Suprapubic skin (tissue), 4 donors: ENCODE data around the gene LRRC28. TPM values are rescaled to one million over a fixed set of nuclear protein-coding genes. Genes with fewer than 3 reads are reported as not detected.

Experiments
- DNase-seq, 2 donors: peaks; one replicate each; pipeline ENCODE4 v3.0.0-alpha.2; 2019; ENCODE audit warnings: low spot score in 2 of 2
- H3K27ac ChIP-seq: fragments of 200-600 bp; sonication (generic); one replicate; pipeline ENCODE4 v1.5.1; 2019
- H3K27me3 ChIP-seq: fragments of 200-600 bp; sonication (generic); one replicate; pipeline ENCODE4 v1.5.1; 2019
- H3K36me3 ChIP-seq: fragments of 200-600 bp; sonication (generic); one replicate; pipeline ENCODE4 v1.5.1; 2019
- H3K4me1 ChIP-seq: fragments of 200-600 bp; sonication (generic); one replicate; pipeline ENCODE4 v1.5.1; 2019
- H3K4me3 ChIP-seq: fragments of 200-600 bp; sonication (generic); one replicate; pipeline ENCODE4 v1.5.1; 2019; ENCODE audit warnings: mild to moderate bottlenecking
- H3K9me3 ChIP-seq: fragments of 200-600 bp; sonication (generic); one replicate; pipeline ENCODE4 v1.5.1; 2019
- EP300 ChIP-seq: sonication (generic); formaldehyde crosslinking; IDR thresholded peaks from one replicate; pipeline ENCODE4 v1.6.1; 2017; ENCODE audit warnings: antibody characterized with exemption
- POLR2A ChIP-seq, 2 donors: fragments of 450-650 bp; IDR thresholded peaks; one replicate each; pipeline ENCODE4 v1.6.1; 2017; ENCODE audit warnings: antibody characterized with exemption in 2 of 2, mild to moderate bottlenecking in 2 of 2, moderate library complexity in 2 of 2
- POLR2AphosphoS5 ChIP-seq, 3 donors: sonication (generic); formaldehyde crosslinking; IDR thresholded peaks; one replicate each; pipeline ENCODE4 v1.6.1; 2017; ENCODE audit warnings: antibody characterized with exemption in 3 of 3
- WGBS: methylation state at CpG from one replicate; pipeline ENCODE4 v1.1.5; 2018; 5-methylcytosine and 5-hydroxymethylcytosine counted together
- total RNA-seq, 4 donors: library from RNA; depleted of rRNA; stranded (reverse); fragments of >200 nt; gene quantifications; one replicate each; pipeline ENCODE4 v1.1.0, GENCODE V29; 2016
- TF ChIP-seq, protein P1 (sequence below), 2 donors: fragments of 200-600 bp in 1 of 2; fragments of 450-650 bp in 1 of 2; sonication (generic) in 1 of 2; IDR thresholded peaks; one replicate each; pipeline ENCODE4 v1.5.1; 2016 to 2019; ENCODE audit warnings: antibody characterized with exemption in 2 of 2, mild to moderate bottlenecking in 1 of 2, moderate library complexity in 1 of 2

Gene LRRC28
- total RNA-seq: 10 to 100 TPM; 26.4 to 80.5 (median 36.5) TPM

DNA sequence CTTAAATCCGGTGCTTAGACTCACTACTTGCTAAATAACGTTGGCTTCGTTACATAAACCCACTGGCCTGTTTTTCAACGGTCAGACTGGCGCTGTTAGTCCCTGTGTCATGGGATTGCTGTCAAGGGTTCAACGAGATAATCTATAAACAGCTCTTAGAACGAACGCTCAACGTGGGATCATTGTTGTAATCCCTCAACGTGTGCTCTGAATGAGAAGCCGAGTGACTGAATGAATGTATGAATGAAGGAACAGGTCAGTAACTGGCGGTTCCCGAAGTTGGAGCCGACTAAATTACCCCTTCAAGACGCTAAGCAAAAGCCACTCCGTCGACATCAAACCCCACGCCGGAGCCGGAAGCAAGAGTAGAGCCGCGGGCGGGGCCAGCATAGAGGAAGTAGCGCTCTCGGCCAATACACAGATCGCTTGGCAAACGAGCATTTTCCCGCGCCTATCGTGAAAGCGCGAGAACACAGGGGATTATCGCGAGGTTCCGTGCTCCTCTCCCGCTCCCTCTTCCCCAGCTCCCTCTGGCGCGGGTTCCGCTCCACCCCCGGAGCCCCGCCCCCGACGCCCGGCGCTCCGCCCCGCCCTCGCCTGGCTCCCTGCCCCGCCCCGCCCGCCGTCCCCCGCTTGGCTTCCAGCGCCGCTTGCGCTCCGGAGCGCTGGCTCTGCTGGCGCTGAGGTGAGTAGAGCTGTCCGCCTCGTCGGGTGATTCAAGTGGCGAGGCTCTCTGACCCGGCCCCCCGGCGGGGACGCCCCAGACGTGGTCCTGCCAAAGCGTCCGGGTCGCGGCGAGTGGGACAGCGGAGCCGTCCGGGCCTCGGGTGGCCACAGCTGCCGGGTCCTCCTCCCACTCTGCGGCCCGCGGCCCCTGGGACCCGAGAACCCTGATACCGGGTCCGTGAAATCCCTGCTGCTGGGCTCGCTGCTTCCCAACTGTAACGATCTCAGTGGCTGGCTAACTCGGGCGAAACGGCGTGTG is at the start of gene LRRC28:
LRRC28 (plus strand) TSS at position 625 of the 985 bp plus-strand sequence. CDS start 4,477 bp downstream, outside the sequence.
- Histone ChIP-seq H3K9me3 (no peaks in the 10 kb centered on the region), H3K4me1 (peaks cover 41% of the 10 kb centered on the region), H3K4me3 (peak within 1 kb of the TSS; percentile 79), H3K27ac (peak within 1 kb of the TSS; percentile 95), H3K27me3 (no peaks in the 10 kb centered on the region), H3K36me3 (peaks cover 3% of the 10 kb centered on the region)
- WGBS: 2% methylated on average over 40 of the region's 90 CpGs
- peak; percentile 98 for DNase-seq
- peak; percentile 76 to 89 for TF ChIP-seq POLR2A (IDR thresholded peaks at IDR 0.05)
- TF ChIP-seq, protein P1, sequence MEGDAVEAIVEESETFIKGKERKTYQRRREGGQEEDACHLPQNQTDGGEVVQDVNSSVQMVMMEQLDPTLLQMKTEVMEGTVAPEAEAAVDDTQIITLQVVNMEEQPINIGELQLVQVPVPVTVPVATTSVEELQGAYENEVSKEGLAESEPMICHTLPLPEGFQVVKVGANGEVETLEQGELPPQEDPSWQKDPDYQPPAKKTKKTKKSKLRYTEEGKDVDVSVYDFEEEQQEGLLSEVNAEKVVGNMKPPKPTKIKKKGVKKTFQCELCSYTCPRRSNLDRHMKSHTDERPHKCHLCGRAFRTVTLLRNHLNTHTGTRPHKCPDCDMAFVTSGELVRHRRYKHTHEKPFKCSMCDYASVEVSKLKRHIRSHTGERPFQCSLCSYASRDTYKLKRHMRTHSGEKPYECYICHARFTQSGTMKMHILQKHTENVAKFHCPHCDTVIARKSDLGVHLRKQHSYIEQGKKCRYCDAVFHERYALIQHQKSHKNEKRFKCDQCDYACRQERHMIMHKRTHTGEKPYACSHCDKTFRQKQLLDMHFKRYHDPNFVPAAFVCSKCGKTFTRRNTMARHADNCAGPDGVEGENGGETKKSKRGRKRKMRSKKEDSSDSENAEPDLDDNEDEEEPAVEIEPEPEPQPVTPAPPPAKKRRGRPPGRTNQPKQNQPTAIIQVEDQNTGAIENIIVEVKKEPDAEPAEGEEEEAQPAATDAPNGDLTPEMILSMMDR (IDR thresholded peaks at IDR 0.05): no peak
- peak in 2 of 3 donors; percentile 79 to 83 for TF ChIP-seq POLR2AphosphoS5 (IDR thresholded peaks at IDR 0.05)
- TF ChIP-seq EP300: no peak

DNA sequence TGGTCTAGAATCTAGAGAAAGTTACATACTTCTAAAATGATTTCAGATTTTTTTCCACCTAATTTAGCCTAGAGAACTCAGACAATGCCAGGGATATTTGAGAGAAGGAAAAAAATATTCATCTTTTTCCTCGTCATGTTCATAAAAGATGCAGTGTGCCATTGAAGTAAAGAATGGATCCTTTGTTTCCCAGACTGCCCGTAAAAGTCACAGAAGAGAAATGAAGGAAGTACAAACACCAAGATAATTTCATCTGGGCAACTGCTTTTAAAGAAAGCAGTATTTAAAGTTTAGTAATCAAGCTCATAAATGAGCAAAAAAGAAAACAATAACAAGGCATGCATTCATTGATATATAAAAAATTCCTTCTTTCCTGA is 49.1 kb upstream of the LRRC28 start:
- Histone ChIP-seq H3K4me1 (no peaks in the 10 kb centered on the region), H3K27ac (no peak overlapping the region), H3K36me3 (peaks cover 26% of the 10 kb centered on the region), H3K27me3 (no peaks in the 10 kb centered on the region), H3K9me3 (no peaks in the 10 kb centered on the region), H3K4me3 (no peak overlapping the region)
- DNase-seq: no peak
- no peak for TF ChIP-seq EP300
- TF ChIP-seq POLR2A (IDR thresholded peaks at IDR 0.05): no peak
- TF ChIP-seq, protein P1 (IDR thresholded peaks at IDR 0.05): no peak
- no peak for TF ChIP-seq POLR2AphosphoS5 (IDR thresholded peaks at IDR 0.05)
- 61% methylated on average over 2 of the region's 2 CpGs for WGBS

DNA sequence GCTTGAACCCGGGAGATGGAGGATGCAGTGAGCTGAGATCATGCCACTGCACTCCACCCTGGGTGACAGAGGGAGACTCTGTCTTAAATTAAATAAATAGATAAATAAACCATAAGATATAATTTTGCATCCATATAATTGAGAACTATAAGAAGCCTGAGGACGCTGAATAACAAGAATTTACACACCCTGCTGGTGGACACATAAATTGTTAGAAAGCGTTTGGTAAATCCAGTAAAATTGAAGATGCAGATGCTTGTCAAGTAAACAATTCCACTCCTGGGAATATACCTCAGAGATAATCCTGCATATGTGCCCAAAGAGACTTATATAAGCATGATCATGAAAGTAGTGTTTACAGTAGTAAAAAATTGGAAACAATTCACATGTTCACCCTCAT is 43.6 kb upstream of the LRRC28 start:
- H3K27me3 ChIP-seq: no peaks in the 10 kb centered on the region
- no peaks in the 10 kb centered on the region for H3K4me1 ChIP-seq
- no peak overlapping the region for H3K27ac ChIP-seq
- H3K9me3 ChIP-seq: no peaks in the 10 kb centered on the region
- H3K36me3 ChIP-seq: no peaks in the 10 kb centered on the region
- no peak overlapping the region for H3K4me3 ChIP-seq
- 90% methylated on average over 3 of the region's 3 CpGs for WGBS
- no peak for DNase-seq
- TF ChIP-seq EP300: no peak
- TF ChIP-seq, protein P1 (IDR thresholded peaks at IDR 0.05): no peak
- no peak for TF ChIP-seq POLR2A (IDR thresholded peaks at IDR 0.05)
- TF ChIP-seq POLR2AphosphoS5 (IDR thresholded peaks at IDR 0.05): no peak

DNA sequence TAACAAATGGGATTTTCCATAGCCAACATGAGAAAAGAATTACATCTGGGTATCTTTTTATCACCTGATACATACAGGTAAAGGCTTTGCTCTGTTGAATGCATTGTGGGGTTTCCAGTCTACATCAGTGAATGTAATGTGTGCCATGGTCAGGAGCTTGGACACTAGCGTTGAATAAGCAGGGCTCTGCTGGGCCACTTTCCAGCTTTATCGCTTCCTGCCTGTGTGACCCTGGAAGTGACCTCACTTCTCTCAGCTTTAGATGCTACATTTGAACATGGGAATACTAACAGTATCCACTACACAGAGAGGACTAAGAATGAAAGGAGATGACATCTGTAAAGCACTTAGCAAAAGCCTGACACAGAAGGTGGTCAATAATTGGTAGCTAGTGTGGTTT is 42.0 kb upstream of the LRRC28 start:
- H3K36me3 ChIP-seq: peaks cover 5% of the 10 kb centered on the region
- no peaks in the 10 kb centered on the region for H3K9me3 ChIP-seq
- no peak overlapping the region for H3K27ac ChIP-seq
- H3K27me3 ChIP-seq: no peaks in the 10 kb centered on the region
- no peak for TF ChIP-seq EP300
- TF ChIP-seq POLR2AphosphoS5 (IDR thresholded peaks at IDR 0.05): no peak
- TF ChIP-seq, protein P1 (IDR thresholded peaks at IDR 0.05): no peak
- TF ChIP-seq POLR2A (IDR thresholded peaks at IDR 0.05): no peak
- DNase-seq: no peak
- 94% methylated on average over 2 of the region's 2 CpGs for WGBS
- no peak overlapping the region for H3K4me3 ChIP-seq
- H3K4me1 ChIP-seq: no peaks in the 10 kb centered on the region

DNA sequence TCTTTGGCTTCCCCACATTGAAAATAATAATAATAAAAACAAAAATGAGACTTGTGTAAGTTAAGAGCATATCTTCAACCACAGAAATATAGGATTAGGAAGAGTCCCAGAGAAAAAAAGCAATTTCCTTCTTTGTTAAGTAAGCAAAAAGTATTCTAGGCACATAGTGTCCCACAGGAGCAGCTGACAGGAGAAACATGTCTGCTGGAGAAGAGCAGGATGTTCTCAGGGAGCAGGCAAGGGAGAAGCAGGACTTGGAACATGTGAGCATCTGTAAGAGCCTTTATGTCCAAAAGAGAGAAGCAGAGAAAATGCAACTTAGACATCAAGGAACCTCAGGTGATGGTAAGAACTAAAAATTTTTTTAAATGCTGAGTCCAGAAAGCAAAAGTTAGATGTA is 40.9 kb upstream of the LRRC28 start:
- TF ChIP-seq POLR2A (IDR thresholded peaks at IDR 0.05) (no peak), EP300 (peak; percentile 96)
- Histone ChIP-seq H3K9me3 (no peaks in the 10 kb centered on the region), H3K27ac (no peak overlapping the region), H3K36me3 (peaks cover 15% of the 10 kb centered on the region), H3K27me3 (no peaks in the 10 kb centered on the region), H3K4me3 (no peak overlapping the region), H3K4me1 (no peaks in the 10 kb centered on the region)
- DNase-seq: no peak
